Spleen (tissue), 7 donors: Measurements from ENCODE around the gene HNRNPM.
A peak's percentile ranks its signal among the peaks of the same experiment; 100 is the strongest.

Experiments
- POLR2A ChIP-seq, 3 donors: fragments of 450-650 bp; IDR thresholded peaks; one replicate each; pipeline ENCODE4 v1.5.1; 2017; ENCODE audit warnings: antibody characterized with exemption in 3 of 3, mild to moderate bottlenecking in 1 of 3
- POLR2AphosphoS5 ChIP-seq, 3 donors: sonication (generic); formaldehyde crosslinking; IDR thresholded peaks; one replicate each; pipeline ENCODE4 v1.5.1; 2017; ENCODE audit warnings: antibody characterized with exemption in 3 of 3
- TF ChIP-seq, protein P1 (sequence below), 11 experiments: fragments of 200-600 bp in 7 of 11; fragments of 450-650 bp in 4 of 11; sonication (generic) in 4 of 11; IDR thresholded peaks in 8 of 11; conservative IDR thresholded peaks in 3 of 11; 1 replicate in 7 of 11; 2 replicates in 4 of 11; pipeline versions ENCODE4 v1.4.0 to v1.8.0; 2016 to 2021; ENCODE audit warnings: antibody characterized with exemption in 11 of 11, inconsistent platforms in 4 of 11, mild to moderate bottlenecking in 1 of 11
- donor health status: DM: no; HTN: no; CAD: no; lungs with moderate emphysema.
- donor health status: DM: no; HTN: no; CAD: no.
- donor health status: DM: no; HTN: no; CAD: no.

DNA sequence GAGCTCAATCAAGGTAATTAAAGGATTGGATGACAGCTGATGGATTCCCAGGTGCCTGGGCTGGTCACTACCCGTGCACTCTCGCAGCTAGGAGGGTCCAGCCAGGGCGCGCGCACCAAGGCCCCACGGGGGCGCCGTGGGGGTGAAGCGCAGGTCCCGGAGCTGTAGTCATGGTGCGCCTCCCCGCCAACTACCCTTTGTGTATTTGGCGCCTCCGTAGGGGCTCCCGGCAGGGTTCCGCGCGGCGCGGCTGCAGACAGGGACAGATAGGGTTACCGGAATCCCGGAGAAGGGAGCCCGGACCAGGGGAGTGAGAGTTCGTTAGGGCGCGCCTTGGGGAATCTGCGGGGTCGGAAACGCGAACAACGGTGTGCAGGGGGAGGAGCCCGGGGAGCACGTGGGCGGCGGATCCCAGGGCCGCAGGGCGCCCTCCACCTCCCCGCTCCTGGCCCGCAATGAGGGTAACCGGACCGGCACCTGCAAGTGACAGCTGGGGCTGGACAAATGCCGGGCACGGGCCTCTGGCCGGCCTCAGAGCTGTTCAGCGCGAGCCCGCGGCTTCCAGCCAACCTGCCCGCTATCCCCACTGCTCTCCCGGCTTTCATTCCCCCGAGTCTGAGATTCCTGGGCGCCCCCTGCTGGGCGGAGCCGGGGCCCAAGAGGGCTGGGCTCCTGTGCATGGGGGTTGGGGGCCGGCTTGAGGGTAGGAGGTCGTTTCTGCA, 61.1 kb downstream of the HNRNPM start:
- TF ChIP-seq POLR2A (IDR thresholded peaks at IDR 0.05) (no peak), POLR2AphosphoS5 (IDR thresholded peaks at IDR 0.05) (peak; percentile 53 to 81 (median 64))
- TF ChIP-seq, protein P1, sequence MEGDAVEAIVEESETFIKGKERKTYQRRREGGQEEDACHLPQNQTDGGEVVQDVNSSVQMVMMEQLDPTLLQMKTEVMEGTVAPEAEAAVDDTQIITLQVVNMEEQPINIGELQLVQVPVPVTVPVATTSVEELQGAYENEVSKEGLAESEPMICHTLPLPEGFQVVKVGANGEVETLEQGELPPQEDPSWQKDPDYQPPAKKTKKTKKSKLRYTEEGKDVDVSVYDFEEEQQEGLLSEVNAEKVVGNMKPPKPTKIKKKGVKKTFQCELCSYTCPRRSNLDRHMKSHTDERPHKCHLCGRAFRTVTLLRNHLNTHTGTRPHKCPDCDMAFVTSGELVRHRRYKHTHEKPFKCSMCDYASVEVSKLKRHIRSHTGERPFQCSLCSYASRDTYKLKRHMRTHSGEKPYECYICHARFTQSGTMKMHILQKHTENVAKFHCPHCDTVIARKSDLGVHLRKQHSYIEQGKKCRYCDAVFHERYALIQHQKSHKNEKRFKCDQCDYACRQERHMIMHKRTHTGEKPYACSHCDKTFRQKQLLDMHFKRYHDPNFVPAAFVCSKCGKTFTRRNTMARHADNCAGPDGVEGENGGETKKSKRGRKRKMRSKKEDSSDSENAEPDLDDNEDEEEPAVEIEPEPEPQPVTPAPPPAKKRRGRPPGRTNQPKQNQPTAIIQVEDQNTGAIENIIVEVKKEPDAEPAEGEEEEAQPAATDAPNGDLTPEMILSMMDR (IDR thresholded peaks at IDR 0.05 in 8 of 11, conservative IDR thresholded peaks at IDR 0.05 in 3 of 11) = peak; percentile 66 to 94 (median 88)
